ENCODE results near the gene OMP.

OMP gene

GRCh38 chr11:77142091-77142975 is 39.7 kb downstream of the OMP start:
- peaks cover 16 to 22% of the 10 kb centered on the region in 2 donors for H3K4me1 Mint-ChIP-seq (ENCODE audit: low read depth in 2 of 2)
- peaks cover 0 to 22% of the 10 kb centered on the region in 2 donors for H3K27me3 Mint-ChIP-seq
- peaks cover 3% of the 10 kb centered on the region for H3K36me3 Mint-ChIP-seq (ENCODE audit: insufficient read depth)
- peak overlapping the region; percentile 39 to 47 for H3K27ac Mint-ChIP-seq
- DNase-seq (peak; percentile 23 to 31 (median 23)), ATAC-seq (replicated peaks) (peak; percentile 95)
- no peaks in the 10 kb centered on the region for H3K9me3 Mint-ChIP-seq
- H3K4me3 Mint-ChIP-seq = peak overlapping the region; percentile 30

GRCh38 chr11:77143405-77144020 is 40.9 kb downstream of the OMP start:
- Mint-ChIP-seq H3K9me3 (no peaks in the 10 kb centered on the region), H3K27me3 (peaks cover 0 to 16% of the 10 kb centered on the region in 2 donors), H3K27ac (peak overlapping the region; percentile 31 to 39), H3K4me1 (ENCODE audit: low read depth in 2 of 2) (peaks cover 23 to 28% of the 10 kb centered on the region in 2 donors), H3K36me3 (ENCODE audit: insufficient read depth) (peaks cover 7% of the 10 kb centered on the region), H3K4me3 (no peak overlapping the region)
- ATAC-seq (replicated peaks) (no peak), DNase-seq (no peak)

GRCh38 chr11:77144196-77144856 is 41.7 kb downstream of the OMP start:
- Mint-ChIP-seq H3K4me3 (no peak overlapping the region), H3K36me3 (ENCODE audit: insufficient read depth) (peaks cover 7% of the 10 kb centered on the region), H3K27me3 (peaks cover 0 to 8% of the 10 kb centered on the region in 2 donors), H3K4me1 (ENCODE audit: low read depth in 2 of 2) (peaks cover 23 to 30% of the 10 kb centered on the region in 2 donors), H3K27ac (no peak overlapping the region), H3K9me3 (no peaks in the 10 kb centered on the region)
- ATAC-seq (replicated peaks) (no peak), DNase-seq (no peak)

- H3K27ac Mint-ChIP-seq = no peak overlapping the region
- no peak for ATAC-seq (replicated peaks)
- H3K27me3 Mint-ChIP-seq = peaks cover 0 to 2% of the 10 kb centered on the region in 2 donors
- H3K4me1 Mint-ChIP-seq (ENCODE audit: low read depth in 2 of 2) = peaks cover 23 to 32% of the 10 kb centered on the region in 2 donors
- no peaks in the 10 kb centered on the region for H3K9me3 Mint-ChIP-seq
- no peak overlapping the region for H3K4me3 Mint-ChIP-seq
- H3K36me3 Mint-ChIP-seq (ENCODE audit: insufficient read depth) = peaks cover 7% of the 10 kb centered on the region
- DNase-seq = no peak
Observed at GRCh38 chr11:77144857-77145428, 42.3 kb downstream of the OMP start.

GRCh38 chr11:77146261-77147035 is 43.8 kb downstream of the OMP start:
- Mint-ChIP-seq H3K4me1 (ENCODE audit: low read depth in 2 of 2) (peaks cover 25 to 36% of the 10 kb centered on the region in 2 donors), H3K36me3 (ENCODE audit: insufficient read depth) (peaks cover 7% of the 10 kb centered on the region), H3K27ac (peak overlapping the region; percentile 9 to 79), H3K4me3 (no peak overlapping the region), H3K9me3 (no peaks in the 10 kb centered on the region), H3K27me3 (no peaks in the 10 kb centered on the region)
- no peak for ATAC-seq (replicated peaks)
- no peak for DNase-seq

GRCh38 chr11:77147036-77147315 is 44.3 kb downstream of the OMP start:
- Mint-ChIP-seq H3K9me3 (no peaks in the 10 kb centered on the region), H3K36me3 (ENCODE audit: insufficient read depth) (peaks cover 6% of the 10 kb centered on the region), H3K4me1 (ENCODE audit: low read depth in 2 of 2) (peaks cover 26 to 36% of the 10 kb centered on the region in 2 donors), H3K27me3 (no peaks in the 10 kb centered on the region), H3K4me3 (no peak overlapping the region), H3K27ac (peak overlapping the region; percentile 22 to 55)
- DNase-seq (no peak), ATAC-seq (replicated peaks) (no peak)

- Mint-ChIP-seq H3K4me1 (ENCODE audit: low read depth in 2 of 2) (peaks cover 28 to 36% of the 10 kb centered on the region in 2 donors), H3K36me3 (ENCODE audit: insufficient read depth) (peaks cover 12% of the 10 kb centered on the region), H3K27me3 (no peaks in the 10 kb centered on the region), H3K27ac (peak overlapping the region; percentile 55 to 57), H3K4me3 (peak overlapping the region; percentile 69 to 75), H3K9me3 (no peaks in the 10 kb centered on the region)
- DNase-seq = peak; percentile 31 to 42 (median 32)
- peak; percentile 68 for ATAC-seq (replicated peaks)
Observed at GRCh38 chr11:77147668-77148321, 45.2 kb downstream of the OMP start.

- Mint-ChIP-seq H3K4me3 (no peak overlapping the region), H3K9me3 (no peaks in the 10 kb centered on the region), H3K4me1 (ENCODE audit: low read depth in 2 of 2) (peaks cover 31 to 42% of the 10 kb centered on the region in 2 donors), H3K27ac (no peak overlapping the region), H3K36me3 (ENCODE audit: insufficient read depth) (peaks cover 17% of the 10 kb centered on the region), H3K27me3 (no peaks in the 10 kb centered on the region)
- DNase-seq (no peak), ATAC-seq (replicated peaks) (no peak)
Observed at GRCh38 chr11:77148963-77149715, 46.5 kb downstream of the OMP start.

GRCh38 chr11:77149716-77150392 is 47.2 kb downstream of the OMP start:
- H3K4me1 Mint-ChIP-seq (ENCODE audit: low read depth in 2 of 2) = peaks cover 31 to 47% of the 10 kb centered on the region in 2 donors
- H3K27me3 Mint-ChIP-seq = no peaks in the 10 kb centered on the region
- ATAC-seq (replicated peaks) (no peak), DNase-seq (no peak)
- H3K9me3 Mint-ChIP-seq = no peaks in the 10 kb centered on the region
- H3K36me3 Mint-ChIP-seq (ENCODE audit: insufficient read depth) = peaks cover 17% of the 10 kb centered on the region
- no peak overlapping the region for H3K4me3 Mint-ChIP-seq
- no peak overlapping the region for H3K27ac Mint-ChIP-seq

- peaks cover 35 to 54% of the 10 kb centered on the region in 2 donors for H3K4me1 Mint-ChIP-seq (ENCODE audit: low read depth in 2 of 2)
- no peak for ATAC-seq (replicated peaks)
- peak overlapping the region; percentile 85 to 87 for H3K27ac Mint-ChIP-seq
- H3K9me3 Mint-ChIP-seq = no peaks in the 10 kb centered on the region
- no peaks in the 10 kb centered on the region for H3K27me3 Mint-ChIP-seq
- H3K36me3 Mint-ChIP-seq (ENCODE audit: insufficient read depth) = peaks cover 17% of the 10 kb centered on the region
- H3K4me3 Mint-ChIP-seq = no peak overlapping the region
- DNase-seq = no peak
Observed at GRCh38 chr11:77150836-77151235, 48.2 kb downstream of the OMP start.

- H3K36me3 Mint-ChIP-seq (ENCODE audit: insufficient read depth) = peaks cover 17% of the 10 kb centered on the region
- peak; percentile 68 for ATAC-seq (replicated peaks)
- peaks cover 35 to 55% of the 10 kb centered on the region in 2 donors for H3K4me1 Mint-ChIP-seq (ENCODE audit: low read depth in 2 of 2)
- H3K4me3 Mint-ChIP-seq = peak overlapping the region; percentile 60 to 75
- no peaks in the 10 kb centered on the region for H3K27me3 Mint-ChIP-seq
- no peaks in the 10 kb centered on the region for H3K9me3 Mint-ChIP-seq
- H3K27ac Mint-ChIP-seq = peak overlapping the region; percentile 85 to 87
- DNase-seq = peak; percentile 41 to 47 (median 42)
Observed at GRCh38 chr11:77151804-77152509, 49.3 kb downstream of the OMP start.

All from effector memory CD8-positive, alpha-beta T cell (primary cell).